ENCODE measurements around the gene SYCN. TPM values are rescaled to one million over a fixed set of nuclear protein-coding genes. Genes with fewer than 3 reads are reported as not detected.

The SYCN gene, protein sequence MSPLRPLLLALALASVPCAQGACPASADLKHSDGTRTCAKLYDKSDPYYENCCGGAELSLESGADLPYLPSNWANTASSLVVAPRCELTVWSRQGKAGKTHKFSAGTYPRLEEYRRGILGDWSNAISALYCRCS
- total RNA-seq (2022; extraction: Qiagen RNA extraction): not detected in 5 replicates

DNA sequence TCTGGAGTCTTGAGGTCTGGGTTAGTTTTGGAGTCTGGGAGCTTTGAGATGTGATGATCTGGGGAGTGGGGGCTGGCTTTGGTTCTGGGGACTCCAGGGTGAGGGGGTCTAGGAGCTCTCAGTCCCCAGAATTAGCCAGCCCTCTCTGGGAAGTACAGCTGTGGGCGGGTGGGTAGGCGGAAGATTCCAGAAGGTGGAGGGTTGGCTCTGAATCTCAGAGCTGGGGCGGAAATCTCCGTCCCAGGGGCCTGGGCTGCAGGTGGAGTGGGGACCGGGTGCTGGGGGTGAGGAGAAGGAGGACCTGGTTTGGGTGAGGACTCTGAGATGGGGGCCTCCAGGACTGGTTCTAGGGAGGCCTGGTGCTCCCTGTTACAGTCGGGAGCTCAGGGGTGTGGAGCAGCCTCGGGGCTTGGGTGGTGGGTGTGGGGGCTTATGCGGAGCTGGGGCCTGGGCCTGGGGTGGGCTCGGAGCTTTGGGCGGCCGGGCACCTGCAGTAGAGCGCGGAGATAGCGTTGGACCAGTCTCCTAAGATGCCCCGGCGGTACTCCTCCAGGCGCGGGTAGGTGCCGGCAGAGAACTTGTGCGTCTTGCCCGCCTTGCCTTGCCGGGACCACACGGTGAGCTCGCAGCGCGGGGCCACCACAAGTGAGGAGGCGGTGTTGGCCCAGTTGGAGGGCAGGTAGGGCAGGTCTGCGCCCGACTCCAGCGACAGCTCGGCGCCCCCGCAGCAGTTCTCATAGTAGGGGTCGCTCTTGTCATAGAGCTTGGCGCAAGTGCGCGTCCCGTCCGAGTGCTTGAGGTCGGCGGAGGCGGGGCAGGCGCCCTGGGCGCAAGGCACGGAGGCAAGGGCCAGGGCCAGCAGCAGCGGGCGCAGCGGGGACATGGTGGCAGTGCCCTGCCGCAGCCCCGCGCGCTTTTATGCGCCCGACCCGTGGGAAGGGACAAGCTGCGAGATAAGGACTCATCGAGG lies at the start of gene SYCN:
Gene SYCN (minus strand): TSS at position 892 of the 970 bp plus-strand sequence. CDS start 9 bp downstream, at position 883.

DNA sequence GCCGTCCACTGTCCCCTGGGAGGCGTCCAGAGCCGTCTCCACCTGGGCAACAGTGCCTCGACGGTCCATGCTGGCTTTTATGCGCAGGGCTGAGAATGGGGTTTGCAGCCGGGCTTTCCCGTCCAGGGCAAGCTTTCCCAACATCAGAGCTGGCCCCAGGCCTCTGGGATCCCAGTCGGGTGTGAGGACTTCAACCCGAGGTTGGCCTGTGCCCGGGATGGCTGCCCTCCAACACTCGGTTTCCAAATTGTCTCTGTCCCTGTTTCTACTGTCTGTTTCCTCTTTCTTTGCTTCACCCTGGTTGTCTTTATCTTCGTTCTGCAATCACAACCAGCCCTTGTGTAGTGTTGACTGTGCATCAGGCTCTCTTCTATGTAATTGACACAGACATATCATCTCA lies 44.7 kb upstream of the SYCN start, which contains the start of gene IFNL4:
Gene IFNL4 (minus strand): TSS at position 51 of the 400 bp plus-strand sequence.

DNA sequence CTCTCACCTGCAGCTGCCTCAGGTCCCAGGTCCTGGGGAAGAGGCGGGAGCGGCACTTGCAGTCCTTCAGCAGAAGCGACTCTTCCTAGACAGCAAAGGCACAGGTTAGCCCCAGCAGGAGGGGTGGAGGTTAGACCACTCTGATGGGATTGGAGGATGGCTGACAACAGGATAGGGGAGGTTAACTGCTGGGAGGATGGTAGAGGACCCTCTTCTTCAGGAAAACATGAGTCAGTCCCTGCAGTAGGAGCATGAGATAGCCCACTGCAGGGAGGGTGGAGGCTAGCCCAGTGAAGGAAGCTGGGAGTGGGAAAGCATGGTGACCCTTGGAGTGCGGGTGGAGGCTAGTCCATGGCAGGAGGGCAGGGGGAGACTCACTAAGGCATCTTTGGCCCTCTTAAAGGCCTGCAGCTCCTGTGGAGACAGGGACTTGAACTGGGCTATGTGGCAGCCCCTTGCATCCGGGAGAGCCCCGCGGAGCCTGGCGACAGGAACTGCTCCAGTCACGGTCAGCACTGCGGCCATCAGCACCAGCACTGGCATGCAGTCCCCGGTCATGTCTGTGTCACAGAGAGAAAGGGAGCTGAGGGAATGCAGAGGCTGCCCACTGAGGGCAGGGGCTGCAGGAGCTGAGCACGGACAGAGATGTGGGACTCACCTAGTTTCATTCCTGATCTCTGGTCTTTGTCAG lies 40.5 kb upstream of the SYCN start, which contains the start of gene IFNL3:
Gene IFNL3 (minus strand): TSS at position 597 of the 691 bp plus-strand sequence. CDS start 39 bp downstream, at position 558.

DNA sequence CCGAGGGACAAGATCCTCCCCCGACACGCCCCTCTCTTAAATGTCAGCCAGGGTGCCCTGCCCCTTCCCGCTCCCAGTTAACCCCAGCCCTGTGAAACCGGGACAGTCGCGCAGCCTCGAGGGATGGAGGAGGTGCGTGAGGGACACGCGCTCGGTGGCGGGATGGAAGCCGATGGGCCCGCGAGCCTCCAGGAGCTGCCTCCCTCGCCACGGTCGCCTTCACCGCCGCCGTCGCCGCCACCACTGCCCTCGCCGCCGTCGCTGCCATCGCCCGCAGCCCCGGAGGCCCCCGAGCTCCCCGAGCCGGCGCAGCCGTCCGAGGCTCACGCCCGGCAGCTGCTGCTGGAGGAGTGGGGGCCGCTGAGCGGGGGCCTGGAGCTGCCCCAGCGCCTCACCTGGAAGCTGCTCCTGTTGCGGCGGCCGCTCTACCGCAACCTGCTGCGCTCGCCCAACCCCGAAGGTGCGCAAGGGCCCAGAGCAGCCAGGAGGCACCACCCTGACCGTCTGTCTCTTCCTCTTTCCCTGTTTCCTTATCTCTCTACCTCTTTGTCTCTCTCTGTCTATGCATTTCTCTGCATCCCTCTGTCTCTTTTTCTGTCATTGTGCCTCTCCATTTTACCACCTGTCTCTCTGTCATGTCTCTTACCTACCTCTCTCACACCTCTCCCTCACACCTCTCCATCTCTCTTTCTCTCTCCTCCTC lies 7.1 kb downstream of the SYCN start, which contains the start of gene NCCRP1:
Gene NCCRP1 (plus strand): TSS at position 105 of the 703 bp plus-strand sequence. CDS start 19 bp downstream, at position 124.

Other genes with a start within 250 kb of the SYCN start
- 59.5 to 82.4 TPM (median 78.3 TPM) in 5 replicates for gene FBXO17, start 228.5 kb downstream of the SYCN start, total RNA-seq (2022; extraction: Qiagen RNA extraction)
- gene FBXO27, start 171.7 kb downstream of the SYCN start, total RNA-seq (2022; extraction: Qiagen RNA extraction): 2.8 to 4.4 TPM (median 3.6 TPM) in 5 replicates
- 0.05 to 0.17 TPM in 2 of 5 replicates, not detected in the others for gene ACP7, start 119.9 kb downstream of the SYCN start, total RNA-seq (2022; extraction: Qiagen RNA extraction)
- gene PAK4, start 78.5 kb downstream of the SYCN start, total RNA-seq (2022; extraction: Qiagen RNA extraction): 82.2 to 115 TPM (median 108 TPM) in 5 replicates
- gene NCCRP1, start 7.3 kb downstream of the SYCN start, total RNA-seq (2022; extraction: Qiagen RNA extraction): 0.81 to 1.6 TPM (median 1.4 TPM) in 5 replicates
- not detected in 5 replicates for gene IFNL3, start 40.7 kb upstream of the SYCN start, total RNA-seq (2022; extraction: Qiagen RNA extraction)
- gene IFNL4, start 44.6 kb upstream of the SYCN start, total RNA-seq (2022; extraction: Qiagen RNA extraction): not detected in 5 replicates
- gene IFNL2, start 64.1 kb upstream of the SYCN start, total RNA-seq (2022; extraction: Qiagen RNA extraction): not detected in 5 replicates
- 0.39 TPM in 1 of 5 replicates, not detected in the others for gene IFNL1, start 92.1 kb upstream of the SYCN start, total RNA-seq (2022; extraction: Qiagen RNA extraction)
- gene LRFN1, start 116.6 kb upstream of the SYCN start, total RNA-seq (2022; extraction: Qiagen RNA extraction): 5.7 to 11.3 TPM (median 9.7 TPM) in 5 replicates
- 0.49 to 0.59 TPM in 2 of 5 replicates, not detected in the others for gene GMFG, start 131.8 kb upstream of the SYCN start, total RNA-seq (2022; extraction: Qiagen RNA extraction)
- 116 to 175 TPM (median 166 TPM) in 5 replicates for gene SAMD4B, start 138.2 kb upstream of the SYCN start, total RNA-seq (2022; extraction: Qiagen RNA extraction)
- 69.0 to 77.2 TPM (median 74.6 TPM) in 5 replicates for gene PAF1, start 186.8 kb upstream of the SYCN start, total RNA-seq (2022; extraction: Qiagen RNA extraction)
- gene MED29, start 187.1 kb upstream of the SYCN start, total RNA-seq (2022; extraction: Qiagen RNA extraction): 70.3 to 78.2 TPM (median 72.2 TPM) in 5 replicates
- gene ZFP36, start 202.6 kb upstream of the SYCN start, total RNA-seq (2022; extraction: Qiagen RNA extraction): 175 to 251 TPM (median 211 TPM) in 5 replicates
- gene PLEKHG2, start 208.4 kb upstream of the SYCN start, total RNA-seq (2022; extraction: Qiagen RNA extraction): 63.4 to 106 TPM (median 88.8 TPM) in 5 replicates
- 6,732 to 7,787 TPM (median 7,280 TPM) in 5 replicates for gene RPS16, start 231.7 kb upstream of the SYCN start, total RNA-seq (2022; extraction: Qiagen RNA extraction)
- gene SUPT5H, start 241.3 kb upstream of the SYCN start, total RNA-seq (2022; extraction: Qiagen RNA extraction): 165 to 210 TPM (median 178 TPM) in 5 replicates

Data from A549 treated with Mapracorat at 1 μM for 4 hours (cell line).